Calu3 (cell line): ENCODE results near the gene ZNF428. TPM values are rescaled to one million over a fixed set of nuclear protein-coding genes. Genes with fewer than 3 reads are reported as not detected.

Source experiments
- BruUV-seq: library from RNA; stranded (reverse); fragments of 400-500 nt; replicated peaks from 2 replicates; lab custom pipeline; 2021; lab: Mats Ljungman, UMichigan
- CTCF ChIA-PET: fragments of 300-600 bp; sonication (Branson Sonifier 250); formaldehyde crosslinking; loops from one replicate; lab custom pipeline; 2022; ENCODE audit warnings: antibody characterized with exemption; lab: Charles Lee
- DNase-seq: peaks from one replicate; pipeline ENCODE4 v3.0.0; 2022
- H3K27ac Mint-ChIP-seq: one replicate; pipeline ENCODE4 v1.8.0; 2022; ENCODE audit warnings: mixed read lengths; ENCODE audit not compliant: unreplicated experiment
- H3K27me3 Mint-ChIP-seq: one replicate; pipeline ENCODE4 v1.8.0; 2022; ENCODE audit warnings: mixed read lengths; ENCODE audit not compliant: unreplicated experiment
- H3K36me3 Mint-ChIP-seq: one replicate; pipeline ENCODE4 v1.8.0; 2022; ENCODE audit warnings: mild to moderate bottlenecking, moderate library complexity, mixed read lengths; ENCODE audit not compliant: insufficient read depth, unreplicated experiment
- H3K4me1 Mint-ChIP-seq: one replicate; pipeline ENCODE4 v1.8.0; 2022; ENCODE audit warnings: mild to moderate bottlenecking, low read depth, mixed read lengths; ENCODE audit not compliant: unreplicated experiment
- H3K4me3 Mint-ChIP-seq: one replicate; pipeline ENCODE4 v1.8.0; 2022; ENCODE audit warnings: mild to moderate bottlenecking, low read depth, moderate library complexity, mixed read lengths; ENCODE audit not compliant: unreplicated experiment
- H3K9me3 Mint-ChIP-seq: one replicate; pipeline ENCODE4 v1.8.0; 2022; ENCODE audit warnings: low read depth, mixed read lengths; ENCODE audit not compliant: unreplicated experiment
- intact Hi-C: fragments of 100-400 bp; cut with micrococcal nuclease; formaldehyde crosslinking; loops from one replicate; pipeline ENCODE4 v1.10.0; 2022; ENCODE audit not compliant: unreplicated experiment
- total RNA-seq: library from RNA; stranded (reverse); gene quantifications from 2 replicates; pipeline ENCODE4 v1.2.3, GENCODE V29; 2022
- TF ChIP-seq, protein P1 (sequence below): fragments of 200-600 bp; IDR thresholded peaks from one replicate; pipeline ENCODE4 v1.8.0; 2022; ENCODE audit warnings: antibody characterized with exemption; ENCODE audit not compliant: unreplicated experiment

ZNF428 gene
- total RNA-seq, 1 experiment from 2014 or later, result 32.8 TPM

DNA sequence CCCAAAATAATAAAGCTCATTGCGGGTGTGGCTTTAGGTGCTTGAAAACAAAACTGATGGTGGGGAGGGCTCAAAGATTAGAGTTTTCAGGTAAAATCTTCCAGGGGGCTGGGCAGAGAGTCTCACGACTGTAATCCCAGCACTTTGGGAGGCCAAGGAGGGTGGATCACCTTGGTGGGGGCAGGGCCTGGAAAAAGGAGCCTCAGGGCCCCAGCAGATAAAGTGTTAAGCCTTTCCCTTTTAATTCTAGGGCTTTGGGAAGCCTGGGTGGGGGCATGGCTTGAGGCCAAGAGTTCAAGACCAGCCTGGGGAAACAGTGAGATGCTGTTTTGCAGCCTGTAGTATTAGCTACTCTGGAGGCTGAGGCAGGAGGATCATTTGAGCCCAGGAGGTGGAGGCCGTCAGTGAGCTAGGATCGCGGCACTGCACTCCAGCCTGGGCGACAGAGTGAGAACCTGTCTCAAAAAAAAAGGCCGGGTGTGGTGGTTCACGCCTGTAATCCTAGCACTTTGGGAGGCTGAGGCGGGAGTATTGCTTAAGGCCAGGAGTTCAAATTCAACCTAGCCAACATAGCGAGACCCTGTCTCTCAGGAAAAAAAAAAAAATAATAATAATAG, 25.2 kb downstream of the ZNF428 start:
- no peak overlapping the region for H3K27ac Mint-ChIP-seq
- H3K4me1 Mint-ChIP-seq, result peaks cover 31% of the 10 kb centered on the region
- TF ChIP-seq, protein P1, sequence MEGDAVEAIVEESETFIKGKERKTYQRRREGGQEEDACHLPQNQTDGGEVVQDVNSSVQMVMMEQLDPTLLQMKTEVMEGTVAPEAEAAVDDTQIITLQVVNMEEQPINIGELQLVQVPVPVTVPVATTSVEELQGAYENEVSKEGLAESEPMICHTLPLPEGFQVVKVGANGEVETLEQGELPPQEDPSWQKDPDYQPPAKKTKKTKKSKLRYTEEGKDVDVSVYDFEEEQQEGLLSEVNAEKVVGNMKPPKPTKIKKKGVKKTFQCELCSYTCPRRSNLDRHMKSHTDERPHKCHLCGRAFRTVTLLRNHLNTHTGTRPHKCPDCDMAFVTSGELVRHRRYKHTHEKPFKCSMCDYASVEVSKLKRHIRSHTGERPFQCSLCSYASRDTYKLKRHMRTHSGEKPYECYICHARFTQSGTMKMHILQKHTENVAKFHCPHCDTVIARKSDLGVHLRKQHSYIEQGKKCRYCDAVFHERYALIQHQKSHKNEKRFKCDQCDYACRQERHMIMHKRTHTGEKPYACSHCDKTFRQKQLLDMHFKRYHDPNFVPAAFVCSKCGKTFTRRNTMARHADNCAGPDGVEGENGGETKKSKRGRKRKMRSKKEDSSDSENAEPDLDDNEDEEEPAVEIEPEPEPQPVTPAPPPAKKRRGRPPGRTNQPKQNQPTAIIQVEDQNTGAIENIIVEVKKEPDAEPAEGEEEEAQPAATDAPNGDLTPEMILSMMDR, result no peak
- peaks cover 63% of the 10 kb centered on the region for H3K36me3 Mint-ChIP-seq
- intact Hi-C loops, result no loop called here
- CTCF ChIA-PET, result interaction anchor here (0.6 kb wide), 2 partner anchors 66 to 813 kb away, joined by 3 to 5 read pairs; no protein-coding TSS in a partner anchor
- no peaks in the 10 kb centered on the region for H3K27me3 Mint-ChIP-seq
- H3K4me3 Mint-ChIP-seq, result peak overlapping the region; percentile 99
- H3K9me3 Mint-ChIP-seq, result no peaks in the 10 kb centered on the region
- DNase-seq, result no peak
- no TSS peak for BruUV-seq

DNA sequence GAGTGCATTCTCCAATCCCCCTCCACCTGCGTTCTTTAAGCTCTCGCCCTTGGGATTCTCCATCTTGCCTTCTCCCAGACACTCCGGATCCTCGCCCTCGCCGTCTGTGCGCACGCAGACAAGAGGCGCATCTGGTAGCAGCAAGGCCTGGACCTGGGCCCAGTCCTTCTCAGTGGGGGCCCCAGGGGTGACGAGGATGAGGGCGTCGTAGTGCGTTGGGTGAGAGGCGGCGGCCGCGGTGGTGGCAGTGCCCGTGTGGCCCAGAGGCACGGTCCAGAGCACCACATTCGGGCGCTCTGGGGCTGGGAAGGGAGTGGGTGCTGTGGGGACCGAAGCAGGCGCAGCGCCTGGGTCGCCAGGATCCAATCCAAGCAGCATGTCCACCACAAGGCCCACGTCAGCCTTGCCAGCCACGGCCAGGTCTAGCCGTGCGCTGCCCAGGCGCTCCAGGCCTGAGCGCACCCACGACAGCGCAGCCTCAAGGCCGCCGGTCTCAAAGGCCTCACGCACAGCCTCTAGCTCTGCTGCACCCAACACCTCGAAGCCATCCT, 26.6 kb downstream of the ZNF428 start:
- intact Hi-C loops, result no loop called here
- Mint-ChIP-seq H3K36me3 (peaks cover 65% of the 10 kb centered on the region), H3K27me3 (no peaks in the 10 kb centered on the region), H3K27ac (no peak overlapping the region), H3K9me3 (no peaks in the 10 kb centered on the region), H3K4me3 (peak overlapping the region; percentile 25), H3K4me1 (peaks cover 25% of the 10 kb centered on the region)
- TF ChIP-seq, protein P1, result no peak
- CTCF ChIA-PET, result no interaction called here
- no TSS peak for BruUV-seq
- no peak for DNase-seq

DNA sequence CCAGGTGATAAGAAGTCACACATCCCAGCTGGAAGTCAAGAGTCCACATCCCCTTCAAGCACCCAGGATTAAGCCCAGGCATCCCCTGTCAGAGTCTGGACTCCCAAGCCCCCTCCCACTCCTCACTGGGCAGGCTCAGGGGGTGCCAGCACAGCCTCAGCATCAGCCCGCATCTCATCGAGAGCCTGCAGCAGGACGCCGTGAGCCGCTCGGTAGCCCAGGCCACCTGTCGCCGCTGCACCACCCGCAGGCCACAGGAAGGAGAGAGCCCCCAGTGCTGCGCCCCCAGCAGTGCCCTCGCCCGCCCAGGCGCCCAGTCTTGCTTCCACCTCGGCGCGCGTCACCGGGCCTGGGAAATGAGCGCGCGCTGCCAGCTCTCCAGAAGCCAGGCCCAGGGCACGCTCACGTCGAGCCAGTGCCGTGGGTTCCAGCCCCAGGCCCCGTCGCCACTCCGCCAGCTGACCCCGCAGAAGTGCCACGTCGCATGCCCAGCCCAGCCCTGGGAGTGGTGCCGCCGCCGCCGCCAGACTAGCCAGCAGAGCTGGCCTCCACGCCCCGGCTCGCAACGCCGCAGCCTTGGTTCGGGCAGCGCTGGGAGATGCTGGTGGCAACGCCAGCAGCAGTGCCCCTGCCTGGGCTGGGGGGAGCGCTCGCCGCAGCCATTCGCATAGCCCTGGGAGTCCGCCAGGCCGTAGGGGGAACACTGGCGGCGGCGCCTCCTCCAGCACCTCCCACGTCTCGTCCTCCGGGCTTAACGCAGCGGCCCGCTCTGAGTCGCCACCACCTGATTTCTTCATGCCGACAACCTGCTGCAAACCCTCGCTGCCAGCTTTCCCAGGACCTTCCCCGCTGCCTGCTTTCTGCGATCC, 27.3 kb downstream of the ZNF428 start:
- TF ChIP-seq, protein P1, result no peak
- DNase-seq, result no peak
- no TSS peak for BruUV-seq
- CTCF ChIA-PET, result no interaction called here
- Mint-ChIP-seq H3K27me3 (no peaks in the 10 kb centered on the region), H3K4me3 (no peak overlapping the region), H3K27ac (no peak overlapping the region), H3K9me3 (no peaks in the 10 kb centered on the region), H3K36me3 (peaks cover 61% of the 10 kb centered on the region), H3K4me1 (peaks cover 17% of the 10 kb centered on the region)
- intact Hi-C loops, result no loop called here

DNA sequence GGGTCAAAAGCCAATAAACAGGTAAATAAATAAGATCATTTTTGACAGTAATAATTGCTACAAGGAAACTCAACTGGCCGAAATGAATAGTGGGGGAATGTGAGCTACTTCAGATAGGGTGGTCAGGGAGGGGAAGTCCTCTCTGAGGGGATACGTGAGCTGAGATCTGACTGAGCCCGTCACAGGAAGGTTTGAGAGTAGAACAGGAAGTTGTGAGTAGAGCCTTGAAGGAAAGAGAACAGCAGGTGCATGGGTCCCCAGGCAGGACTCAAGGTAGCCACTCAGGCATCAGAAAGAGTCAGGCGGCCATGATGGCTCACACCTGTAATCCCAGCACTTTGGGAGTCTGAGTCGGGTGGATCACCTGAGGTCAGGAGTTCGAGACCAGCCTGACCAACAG, 29.8 kb downstream of the ZNF428 start:
- no peak overlapping the region for H3K27ac Mint-ChIP-seq
- peaks cover 37% of the 10 kb centered on the region for H3K36me3 Mint-ChIP-seq
- TF ChIP-seq, protein P1, result no peak
- DNase-seq, result no peak
- H3K4me3 Mint-ChIP-seq, result no peak overlapping the region
- intact Hi-C loops, result no loop called here
- H3K9me3 Mint-ChIP-seq, result no peaks in the 10 kb centered on the region
- BruUV-seq, result no TSS peak
- peaks cover 13% of the 10 kb centered on the region for H3K4me1 Mint-ChIP-seq
- CTCF ChIA-PET, result interaction anchor here (0.6 kb wide), 1 partner anchor 31 kb away, joined by 4 read pairs; no protein-coding TSS in a partner anchor
- no peaks in the 10 kb centered on the region for H3K27me3 Mint-ChIP-seq
